ENCODE data around the gene CPS1.

The CPS1 gene

DNA sequence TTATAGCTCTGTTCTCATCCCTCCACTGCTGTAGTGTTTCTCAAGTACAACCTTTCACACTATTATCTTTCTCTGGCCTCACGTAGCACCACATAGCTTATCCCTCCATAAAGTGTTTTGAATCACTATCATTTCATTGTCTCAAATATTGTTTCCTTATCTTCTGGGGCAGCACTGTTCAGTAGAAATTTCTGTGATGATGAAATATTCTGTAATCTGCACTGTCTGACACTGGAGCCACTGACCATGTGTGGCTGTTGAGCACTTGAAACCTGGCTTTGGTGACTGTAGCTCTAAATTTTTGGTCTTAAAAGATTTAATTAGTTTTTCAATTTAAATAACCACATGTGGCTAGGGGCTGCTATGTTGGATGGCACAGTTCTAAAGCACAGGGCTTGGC is 78.9 kb downstream of the CPS1 start:
- Histone ChIP-seq H2AFZ (ENCODE audit: low read depth, low read length, severe bottlenecking) (no peak overlapping the region), H4K20me1 (ENCODE audit: low read depth, low read length) (no peaks in the 10 kb centered on the region), H3F3A (ENCODE audit: insufficient read depth) (no peaks in the 10 kb centered on the region), H3K4me2 (ENCODE audit: low read depth, low read length, poor library complexity, severe bottlenecking) (no peak overlapping the region), H3K27me3 (ENCODE audit: low read length) (no peaks in the 10 kb centered on the region), H3K9ac (ENCODE audit: low read length) (no peak overlapping the region), H3K36me3 (ENCODE audit: low read length) (no peaks in the 10 kb centered on the region), H3K79me2 (ENCODE audit: insufficient read depth, low read length) (no peaks in the 10 kb centered on the region), H3K4me3 (ENCODE audit: insufficient read depth, low read length, poor library complexity, severe bottlenecking) (no peak overlapping the region), H3K9me2 (replicated peaks; ENCODE audit: insufficient read depth, low read length) (no peaks in the 10 kb centered on the region), H3K27ac (ENCODE audit: low read depth, low read length) (no peak overlapping the region), H3K9me3 (ENCODE audit: insufficient read depth, low read length) (no peaks in the 10 kb centered on the region)
- TF ChIP-seq, protein P1, sequence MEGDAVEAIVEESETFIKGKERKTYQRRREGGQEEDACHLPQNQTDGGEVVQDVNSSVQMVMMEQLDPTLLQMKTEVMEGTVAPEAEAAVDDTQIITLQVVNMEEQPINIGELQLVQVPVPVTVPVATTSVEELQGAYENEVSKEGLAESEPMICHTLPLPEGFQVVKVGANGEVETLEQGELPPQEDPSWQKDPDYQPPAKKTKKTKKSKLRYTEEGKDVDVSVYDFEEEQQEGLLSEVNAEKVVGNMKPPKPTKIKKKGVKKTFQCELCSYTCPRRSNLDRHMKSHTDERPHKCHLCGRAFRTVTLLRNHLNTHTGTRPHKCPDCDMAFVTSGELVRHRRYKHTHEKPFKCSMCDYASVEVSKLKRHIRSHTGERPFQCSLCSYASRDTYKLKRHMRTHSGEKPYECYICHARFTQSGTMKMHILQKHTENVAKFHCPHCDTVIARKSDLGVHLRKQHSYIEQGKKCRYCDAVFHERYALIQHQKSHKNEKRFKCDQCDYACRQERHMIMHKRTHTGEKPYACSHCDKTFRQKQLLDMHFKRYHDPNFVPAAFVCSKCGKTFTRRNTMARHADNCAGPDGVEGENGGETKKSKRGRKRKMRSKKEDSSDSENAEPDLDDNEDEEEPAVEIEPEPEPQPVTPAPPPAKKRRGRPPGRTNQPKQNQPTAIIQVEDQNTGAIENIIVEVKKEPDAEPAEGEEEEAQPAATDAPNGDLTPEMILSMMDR (IDR thresholded peaks at IDR 0.05; ENCODE audit: insufficient read depth, low read length, poor library complexity, severe bottlenecking) = no peak
- no peak for TF ChIP-seq EZH2phosphoT487 (conservative IDR thresholded peaks at IDR 0.05; ENCODE audit: low read length)

DNA sequence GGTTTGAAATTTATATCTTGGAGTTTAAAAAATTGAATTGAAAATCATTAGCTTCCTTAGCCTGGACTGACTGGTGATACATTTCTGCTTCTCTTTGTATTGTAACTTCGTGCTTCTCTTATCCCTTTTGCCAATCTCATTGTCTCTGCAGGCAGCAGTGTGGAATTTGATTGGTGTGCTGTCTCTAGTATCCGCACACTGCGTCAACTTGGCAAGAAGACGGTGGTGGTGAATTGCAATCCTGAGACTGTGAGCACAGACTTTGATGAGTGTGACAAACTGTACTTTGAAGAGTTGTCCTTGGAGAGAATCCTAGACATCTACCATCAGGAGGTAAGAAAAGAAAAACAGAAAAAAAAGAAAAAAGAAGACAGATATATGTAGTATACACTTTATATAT is 85.9 kb downstream of the CPS1 start:
- no peaks in the 10 kb centered on the region for H4K20me1 ChIP-seq (ENCODE audit: low read depth, low read length)
- H3K9me2 ChIP-seq (replicated peaks; ENCODE audit: insufficient read depth, low read length) = no peaks in the 10 kb centered on the region
- H3K79me2 ChIP-seq (ENCODE audit: insufficient read depth, low read length) = no peaks in the 10 kb centered on the region
- no peaks in the 10 kb centered on the region for H3K36me3 ChIP-seq (ENCODE audit: low read length)
- H3K4me2 ChIP-seq (ENCODE audit: low read depth, low read length, poor library complexity, severe bottlenecking) = no peak overlapping the region
- no peak for TF ChIP-seq EZH2phosphoT487 (conservative IDR thresholded peaks at IDR 0.05; ENCODE audit: low read length)
- TF ChIP-seq, protein P1 (IDR thresholded peaks at IDR 0.05; ENCODE audit: insufficient read depth, low read length, poor library complexity, severe bottlenecking) = no peak
- H3K27ac ChIP-seq (ENCODE audit: low read depth, low read length) = no peak overlapping the region
- H2AFZ ChIP-seq (ENCODE audit: low read depth, low read length, severe bottlenecking) = no peak overlapping the region
- H3K9me3 ChIP-seq (ENCODE audit: insufficient read depth, low read length) = no peaks in the 10 kb centered on the region
- H3K4me3 ChIP-seq (ENCODE audit: insufficient read depth, low read length, poor library complexity, severe bottlenecking) = no peak overlapping the region
- H3F3A ChIP-seq (ENCODE audit: insufficient read depth) = no peaks in the 10 kb centered on the region
- no peaks in the 10 kb centered on the region for H3K27me3 ChIP-seq (ENCODE audit: low read length)
- no peak overlapping the region for H3K9ac ChIP-seq (ENCODE audit: low read length)

DNA sequence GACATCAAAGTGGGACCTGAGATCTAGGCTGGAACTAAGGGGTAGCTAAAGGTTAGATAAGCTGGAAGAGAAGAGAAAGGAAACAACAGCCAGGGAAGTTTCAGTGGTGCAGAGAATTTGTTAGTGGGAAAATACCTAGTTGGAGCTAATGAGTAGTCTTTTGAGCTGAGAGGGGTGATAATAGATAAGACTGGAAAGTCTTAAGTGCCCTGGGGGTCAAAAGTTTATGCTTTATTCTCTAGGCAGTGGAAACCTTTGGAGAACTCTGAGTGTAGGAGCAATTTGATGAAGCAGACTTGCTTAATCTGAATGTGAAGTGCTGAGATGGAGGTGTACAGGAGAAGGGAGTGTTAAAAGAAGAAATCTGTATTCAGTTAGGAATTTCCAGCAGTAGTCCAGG is 90.8 kb downstream of the CPS1 start:
- no peaks in the 10 kb centered on the region for H4K20me1 ChIP-seq (ENCODE audit: low read depth, low read length)
- no peaks in the 10 kb centered on the region for H3K9me3 ChIP-seq (ENCODE audit: insufficient read depth, low read length)
- TF ChIP-seq EZH2phosphoT487 (conservative IDR thresholded peaks at IDR 0.05; ENCODE audit: low read length) = no peak
- TF ChIP-seq, protein P1 (IDR thresholded peaks at IDR 0.05; ENCODE audit: insufficient read depth, low read length, poor library complexity, severe bottlenecking) = no peak
- H3F3A ChIP-seq (ENCODE audit: insufficient read depth) = no peaks in the 10 kb centered on the region
- no peak overlapping the region for H3K4me3 ChIP-seq (ENCODE audit: insufficient read depth, low read length, poor library complexity, severe bottlenecking)
- H3K27ac ChIP-seq (ENCODE audit: low read depth, low read length) = no peak overlapping the region
- no peaks in the 10 kb centered on the region for H3K36me3 ChIP-seq (ENCODE audit: low read length)
- no peaks in the 10 kb centered on the region for H3K79me2 ChIP-seq (ENCODE audit: insufficient read depth, low read length)
- no peaks in the 10 kb centered on the region for H3K9me2 ChIP-seq (replicated peaks; ENCODE audit: insufficient read depth, low read length)
- no peaks in the 10 kb centered on the region for H3K27me3 ChIP-seq (ENCODE audit: low read length)
- H2AFZ ChIP-seq (ENCODE audit: low read depth, low read length, severe bottlenecking) = no peak overlapping the region
- H3K9ac ChIP-seq (ENCODE audit: low read length) = no peak overlapping the region
- no peak overlapping the region for H3K4me2 ChIP-seq (ENCODE audit: low read depth, low read length, poor library complexity, severe bottlenecking)

All from SU-DHL-6 (cell line).